Effector memory CD8-positive, alpha-beta T cell (primary cell): ENCODE results near the gene RRP8.

Source experiments
- ATAC-seq: fragments of 150-1000 bp; cut with Tn5 transposase; replicated peaks from 2 replicates; pipeline ENCODE4 v1.10.0; 2021; ENCODE audit warnings: mild to moderate bottlenecking, moderate library complexity
- DNase-seq, 3 experiments: peaks; one replicate each; pipeline ENCODE4 v3.0.0; 2021
- H3K27ac Mint-ChIP-seq, 2 donors: one replicate each; pipeline ENCODE4 v1.8.0; 2022; ENCODE audit warnings: mild to moderate bottlenecking in 2 of 2, mixed read lengths in 2 of 2, moderate library complexity in 2 of 2
- H3K27me3 Mint-ChIP-seq, 2 donors: one replicate each; pipeline ENCODE4 v1.8.0; 2022; ENCODE audit warnings: mixed read lengths in 2 of 2
- H3K36me3 Mint-ChIP-seq: one replicate; pipeline ENCODE4 v1.8.0; 2022; ENCODE audit warnings: mild to moderate bottlenecking, moderate library complexity, mixed read lengths; ENCODE audit not compliant: insufficient read depth
- H3K4me1 Mint-ChIP-seq, 2 donors: one replicate each; pipeline ENCODE4 v1.8.0; 2022; ENCODE audit warnings: low read depth in 2 of 2, mixed read lengths in 2 of 2
- H3K4me3 Mint-ChIP-seq, 2 donors: one replicate each; pipeline ENCODE4 v1.8.0; 2022; ENCODE audit warnings: mild to moderate bottlenecking in 2 of 2, mixed read lengths in 2 of 2, moderate library complexity in 2 of 2
- H3K9me3 Mint-ChIP-seq, 2 donors: one replicate each; pipeline ENCODE4 v1.8.0; 2022; ENCODE audit warnings: mixed read lengths in 2 of 2

RRP8 gene

GRCh38 chr11:6608726-6609501, 5.5 kb upstream of the RRP8 start:
- Mint-ChIP-seq H3K4me3 (no peak overlapping the region), H3K9me3 (no peaks in the 10 kb centered on the region), H3K27ac (peak overlapping the region in 1 of 2 donors; percentile 30), H3K4me1 (peaks cover 31 to 35% of the 10 kb centered on the region in 2 donors), H3K27me3 (no peaks in the 10 kb centered on the region), H3K36me3 (peaks cover 32% of the 10 kb centered on the region)
- no peak for DNase-seq
- no peak for ATAC-seq

DNA sequence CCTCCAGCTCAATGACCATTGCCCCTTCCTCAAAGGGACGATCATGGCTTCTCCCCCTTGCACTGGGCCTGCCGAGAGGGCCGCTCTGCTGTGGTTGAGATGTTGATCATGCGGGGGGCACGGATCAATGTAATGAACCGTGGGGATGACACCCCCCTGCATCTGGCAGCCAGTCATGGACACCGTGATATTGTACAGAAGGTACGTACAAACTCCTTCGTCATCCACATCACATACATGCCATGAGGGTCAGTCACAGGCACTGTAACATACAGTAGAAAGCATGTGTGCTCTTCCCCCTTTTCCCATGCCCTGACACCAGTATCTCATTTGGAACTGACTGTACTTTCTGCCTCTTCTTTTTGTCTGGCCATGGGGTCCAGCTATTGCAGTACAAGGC, 4.6 kb upstream of the RRP8 start:
- peaks cover 32% of the 10 kb centered on the region for H3K36me3 Mint-ChIP-seq
- H3K9me3 Mint-ChIP-seq = no peaks in the 10 kb centered on the region
- H3K4me3 Mint-ChIP-seq = no peak overlapping the region
- DNase-seq (peak in 1 of 3 experiments; percentile 0), ATAC-seq (no peak)
- H3K27ac Mint-ChIP-seq = no peak overlapping the region
- H3K4me1 Mint-ChIP-seq = peaks cover 31 to 35% of the 10 kb centered on the region in 2 donors
- no peaks in the 10 kb centered on the region for H3K27me3 Mint-ChIP-seq

DNA sequence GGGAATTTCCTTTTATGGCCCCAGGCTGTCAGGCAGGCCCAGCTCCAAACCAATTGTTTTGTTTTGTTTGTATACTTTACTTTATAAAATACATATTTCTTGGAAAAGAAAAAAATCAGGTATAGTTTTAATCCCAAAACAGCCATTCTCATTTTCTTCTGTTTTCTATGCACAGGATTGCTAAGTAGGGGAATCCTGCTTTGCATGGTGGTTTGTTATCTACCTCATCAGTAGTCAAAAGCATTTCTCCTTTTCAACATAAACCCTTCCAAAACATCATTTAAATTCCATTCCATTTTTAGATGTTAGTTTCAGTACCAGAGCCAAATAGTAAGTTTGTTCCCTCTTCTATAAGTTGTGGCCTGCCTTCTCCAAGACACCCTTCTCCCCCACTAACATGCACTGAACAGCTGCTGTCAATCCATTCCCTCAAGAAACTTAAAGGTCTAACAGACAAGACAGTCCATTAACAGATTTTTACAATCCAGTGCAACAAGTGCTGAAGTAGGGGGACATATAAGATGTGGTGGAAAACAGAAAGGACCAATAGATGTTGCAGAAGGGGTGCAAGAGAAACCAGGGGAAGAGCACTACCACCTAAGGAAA, 3.9 kb upstream of the RRP8 start:
- H3K4me1 Mint-ChIP-seq = peaks cover 31 to 38% of the 10 kb centered on the region in 2 donors
- no peak for DNase-seq
- no peaks in the 10 kb centered on the region for H3K27me3 Mint-ChIP-seq
- H3K27ac Mint-ChIP-seq = no peak overlapping the region
- no peak for ATAC-seq
- H3K9me3 Mint-ChIP-seq = no peaks in the 10 kb centered on the region
- H3K4me3 Mint-ChIP-seq = no peak overlapping the region
- H3K36me3 Mint-ChIP-seq = peaks cover 32% of the 10 kb centered on the region

DNA sequence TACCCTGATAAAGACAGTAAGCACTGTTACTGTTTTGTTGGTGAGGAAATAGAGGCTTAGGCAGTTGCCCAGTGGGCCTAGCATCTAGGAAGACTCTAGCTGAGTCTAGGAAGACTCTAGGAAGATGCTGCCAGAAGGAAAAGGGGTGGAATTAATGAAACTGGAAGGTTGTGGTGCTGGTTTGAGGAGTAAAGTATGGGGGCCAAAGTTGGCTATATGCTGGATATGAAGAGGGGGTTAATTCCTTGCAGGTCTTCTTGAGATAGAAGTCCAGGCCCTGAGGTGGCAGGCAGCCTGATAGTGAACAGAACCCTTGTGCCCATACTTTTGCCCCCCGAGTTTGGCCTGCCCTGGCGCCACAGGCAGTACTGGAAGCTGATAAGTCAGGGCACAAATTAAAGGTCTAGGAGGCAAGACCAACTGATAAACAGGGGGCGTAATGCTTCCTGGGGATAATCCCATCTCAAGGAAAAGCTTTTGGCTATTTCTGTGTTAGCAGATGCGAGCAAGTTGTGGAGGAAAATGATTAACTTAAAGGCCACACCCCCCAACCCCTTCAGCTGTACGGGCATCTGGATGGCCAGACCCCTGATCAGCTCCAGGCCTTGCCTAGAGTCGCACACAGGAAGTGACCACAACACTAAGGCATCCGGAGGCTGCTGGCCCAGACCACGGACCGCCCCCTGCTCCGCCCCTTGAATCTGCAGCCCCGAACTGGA, 3.2 kb upstream of the RRP8 start:
- DNase-seq = peak; percentile 26 to 47 (median 42)
- H3K27me3 Mint-ChIP-seq = no peaks in the 10 kb centered on the region
- H3K36me3 Mint-ChIP-seq = peaks cover 32% of the 10 kb centered on the region
- H3K4me3 Mint-ChIP-seq = no peak overlapping the region
- H3K9me3 Mint-ChIP-seq = no peaks in the 10 kb centered on the region
- ATAC-seq = peak; percentile 16
- no peak overlapping the region for H3K27ac Mint-ChIP-seq
- H3K4me1 Mint-ChIP-seq = peaks cover 31 to 41% of the 10 kb centered on the region in 2 donors

- peaks cover 30 to 34% of the 10 kb centered on the region in 2 donors for H3K4me1 Mint-ChIP-seq
- no peak overlapping the region for H3K4me3 Mint-ChIP-seq
- H3K36me3 Mint-ChIP-seq = peaks cover 18% of the 10 kb centered on the region
- no peaks in the 10 kb centered on the region for H3K27me3 Mint-ChIP-seq
- DNase-seq = no peak
- H3K27ac Mint-ChIP-seq = no peak overlapping the region
- ATAC-seq = no peak
- H3K9me3 Mint-ChIP-seq = no peaks in the 10 kb centered on the region
These were observed 1.4 kb upstream of the RRP8 start for GRCh38 chr11:6604790-6605189.

DNA sequence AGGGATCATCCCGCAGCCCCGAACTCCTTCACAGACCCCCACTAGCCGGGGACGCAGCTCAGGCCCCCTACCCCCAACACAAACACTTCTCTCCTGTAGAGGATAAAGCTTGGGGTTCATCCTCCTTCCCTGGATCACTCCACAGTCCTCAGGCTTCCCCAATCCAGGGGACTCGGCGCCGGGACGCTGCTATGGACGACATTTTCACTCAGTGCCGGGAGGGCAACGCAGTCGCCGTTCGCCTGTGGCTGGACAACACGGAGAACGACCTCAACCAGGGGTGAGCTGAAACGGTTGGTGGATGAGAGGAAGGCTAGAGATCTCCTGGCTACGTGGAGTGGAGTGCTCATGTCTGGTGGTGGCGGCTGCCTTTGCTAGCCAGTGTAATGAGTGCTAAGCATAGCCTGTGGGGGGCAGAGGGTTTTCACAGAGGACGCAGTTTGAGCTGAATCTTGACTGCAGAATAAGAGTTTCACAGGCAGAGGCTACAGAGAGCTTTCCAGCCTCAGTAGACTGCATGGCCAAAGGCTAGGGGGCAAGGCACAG, 738 bp upstream of the RRP8 start:
- ATAC-seq (peak; percentile 62), DNase-seq (peak; percentile 47 to 56 (median 47))
- H3K9me3 Mint-ChIP-seq = no peaks in the 10 kb centered on the region
- no peaks in the 10 kb centered on the region for H3K27me3 Mint-ChIP-seq
- H3K27ac Mint-ChIP-seq = no peak overlapping the region
- no peak overlapping the region for H3K4me3 Mint-ChIP-seq
- H3K36me3 Mint-ChIP-seq = peaks cover 17% of the 10 kb centered on the region
- peaks cover 36% of the 10 kb centered on the region in 2 donors for H3K4me1 Mint-ChIP-seq

DNA sequence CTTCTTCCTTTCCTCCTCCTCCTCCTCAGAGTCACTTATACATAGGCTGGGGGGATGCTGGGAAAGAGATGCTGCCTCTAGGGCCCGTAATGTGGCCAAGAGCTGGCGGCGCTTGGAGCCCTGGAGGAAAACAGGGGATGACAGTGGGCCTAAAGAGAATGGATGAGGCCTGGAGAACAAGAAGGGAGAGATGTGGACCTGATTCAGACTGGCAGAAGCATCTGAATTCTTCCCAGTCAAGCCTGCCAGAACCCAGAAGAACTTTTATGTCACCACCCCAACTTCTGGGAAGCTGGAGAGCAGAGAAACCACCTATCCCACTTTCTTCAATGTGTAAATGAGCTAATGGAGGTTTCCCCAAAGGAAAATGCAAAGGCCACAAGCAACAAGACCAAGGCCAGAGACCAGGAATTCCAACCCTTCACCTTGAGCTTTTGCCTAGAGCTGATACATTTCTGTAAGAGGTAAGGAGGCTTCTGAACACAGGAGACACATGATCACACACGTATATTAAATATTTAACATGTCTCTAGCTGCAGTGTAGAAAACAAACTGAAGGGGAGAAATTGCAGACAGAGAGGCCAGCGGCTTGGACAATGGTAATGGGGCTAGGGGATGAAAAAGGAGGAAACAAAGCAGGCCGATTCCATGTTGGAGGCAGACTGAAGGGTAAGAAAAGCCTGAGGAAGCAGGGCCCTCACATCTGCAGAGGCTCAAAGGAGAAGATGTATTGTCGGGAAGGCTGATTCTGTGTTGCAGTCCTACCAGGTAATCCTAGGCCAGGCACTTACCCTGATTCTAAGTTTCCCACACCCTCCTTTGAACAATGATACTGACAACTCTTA, 1.1 kb downstream of the RRP8 start:
- Mint-ChIP-seq H3K4me1 (peaks cover 34 to 37% of the 10 kb centered on the region in 2 donors), H3K4me3 (no peak overlapping the region), H3K9me3 (no peaks in the 10 kb centered on the region), H3K27me3 (no peaks in the 10 kb centered on the region), H3K27ac (no peak overlapping the region), H3K36me3 (peaks cover 28% of the 10 kb centered on the region)
- DNase-seq (no peak), ATAC-seq (no peak)

- Mint-ChIP-seq H3K36me3 (peaks cover 35% of the 10 kb centered on the region), H3K27ac (no peak overlapping the region), H3K9me3 (no peaks in the 10 kb centered on the region), H3K4me1 (peaks cover 29 to 30% of the 10 kb centered on the region in 2 donors), H3K27me3 (no peaks in the 10 kb centered on the region), H3K4me3 (no peak overlapping the region)
- no peak for ATAC-seq
- DNase-seq = no peak
These were observed 2.4 kb downstream of the RRP8 start for GRCh38 chr11:6601041-6601461.

DNA sequence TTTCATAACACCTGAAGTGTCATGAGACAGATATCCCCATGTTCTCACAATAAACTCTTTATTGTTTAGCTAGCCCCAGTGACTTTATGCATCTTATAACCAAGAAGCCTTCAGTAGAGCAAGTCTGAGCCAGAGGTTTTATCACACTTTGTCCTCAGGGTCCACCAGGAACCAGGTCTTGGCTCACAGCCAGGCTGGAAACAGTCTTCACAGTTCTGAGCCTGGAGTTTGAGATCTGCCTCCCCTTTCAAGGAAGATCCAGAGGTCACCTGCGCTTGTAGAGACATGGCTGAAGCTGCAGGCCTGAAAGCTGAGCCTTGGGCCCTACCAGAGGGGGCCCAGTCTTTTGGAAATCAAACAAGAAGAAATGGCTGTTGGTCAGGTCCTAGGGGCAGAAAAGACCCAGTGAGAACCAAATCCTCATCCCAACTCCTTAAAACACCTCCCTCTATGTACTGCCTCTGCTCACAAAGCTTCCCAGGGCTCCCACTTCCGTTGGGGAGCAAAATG, 3.5 kb downstream of the RRP8 start:
- DNase-seq (no peak), ATAC-seq (no peak)
- Mint-ChIP-seq H3K27ac (no peak overlapping the region), H3K9me3 (no peaks in the 10 kb centered on the region), H3K27me3 (no peaks in the 10 kb centered on the region), H3K36me3 (peaks cover 38% of the 10 kb centered on the region), H3K4me1 (peaks cover 28% of the 10 kb centered on the region in 2 donors), H3K4me3 (no peak overlapping the region)

- Mint-ChIP-seq H3K4me1 (peaks cover 30 to 31% of the 10 kb centered on the region in 2 donors), H3K27me3 (no peaks in the 10 kb centered on the region), H3K36me3 (peaks cover 41% of the 10 kb centered on the region), H3K27ac (peak overlapping the region in 1 of 2 donors; percentile 47), H3K4me3 (no peak overlapping the region), H3K9me3 (no peaks in the 10 kb centered on the region)
- ATAC-seq (no peak), DNase-seq (no peak)
These were observed 4.0 kb downstream of the RRP8 start for GRCh38 chr11:6599449-6599848.

GRCh38 chr11:6598555-6598954, 4.9 kb downstream of the RRP8 start:
- peaks cover 34 to 40% of the 10 kb centered on the region in 2 donors for H3K4me1 Mint-ChIP-seq
- no peak overlapping the region for H3K4me3 Mint-ChIP-seq
- DNase-seq = no peak
- peak overlapping the region; percentile 24 to 47 for H3K27ac Mint-ChIP-seq
- no peaks in the 10 kb centered on the region for H3K9me3 Mint-ChIP-seq
- peaks cover 46% of the 10 kb centered on the region for H3K36me3 Mint-ChIP-seq
- H3K27me3 Mint-ChIP-seq = no peaks in the 10 kb centered on the region
- ATAC-seq = no peak

- peak overlapping the region in 1 of 2 donors; percentile 71 for H3K27ac Mint-ChIP-seq
- H3K4me3 Mint-ChIP-seq = no peak overlapping the region
- no peaks in the 10 kb centered on the region for H3K27me3 Mint-ChIP-seq
- no peaks in the 10 kb centered on the region for H3K9me3 Mint-ChIP-seq
- peaks cover 49% of the 10 kb centered on the region for H3K36me3 Mint-ChIP-seq
- peaks cover 26 to 39% of the 10 kb centered on the region in 2 donors for H3K4me1 Mint-ChIP-seq
- DNase-seq (no peak), ATAC-seq (no peak)
These were observed 7.1 kb downstream of the RRP8 start for GRCh38 chr11:6596239-6596877.
